Measurements from ENCODE around the gene KIAA1549.

DNA sequence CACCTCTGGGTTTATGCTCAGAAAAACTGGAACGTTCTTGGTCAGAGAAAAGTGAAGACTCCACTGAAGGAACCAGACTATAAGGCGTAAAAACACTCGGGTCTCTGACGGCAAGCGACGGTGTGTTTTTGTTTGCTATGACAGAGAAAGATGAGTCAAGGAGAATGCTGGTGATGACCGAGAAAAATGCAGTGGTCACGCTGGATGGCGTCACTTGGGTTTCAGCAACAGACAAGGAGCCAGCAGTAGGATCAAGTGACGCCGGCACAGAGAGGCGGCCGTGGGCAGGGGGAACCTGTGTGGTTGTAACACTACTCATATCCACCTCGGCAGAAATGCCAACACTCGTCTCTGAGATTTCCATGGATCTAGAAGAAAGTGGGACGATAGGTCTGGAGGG, 63.4 kb downstream of the KIAA1549 start:
- TF ChIP-seq, protein P1, sequence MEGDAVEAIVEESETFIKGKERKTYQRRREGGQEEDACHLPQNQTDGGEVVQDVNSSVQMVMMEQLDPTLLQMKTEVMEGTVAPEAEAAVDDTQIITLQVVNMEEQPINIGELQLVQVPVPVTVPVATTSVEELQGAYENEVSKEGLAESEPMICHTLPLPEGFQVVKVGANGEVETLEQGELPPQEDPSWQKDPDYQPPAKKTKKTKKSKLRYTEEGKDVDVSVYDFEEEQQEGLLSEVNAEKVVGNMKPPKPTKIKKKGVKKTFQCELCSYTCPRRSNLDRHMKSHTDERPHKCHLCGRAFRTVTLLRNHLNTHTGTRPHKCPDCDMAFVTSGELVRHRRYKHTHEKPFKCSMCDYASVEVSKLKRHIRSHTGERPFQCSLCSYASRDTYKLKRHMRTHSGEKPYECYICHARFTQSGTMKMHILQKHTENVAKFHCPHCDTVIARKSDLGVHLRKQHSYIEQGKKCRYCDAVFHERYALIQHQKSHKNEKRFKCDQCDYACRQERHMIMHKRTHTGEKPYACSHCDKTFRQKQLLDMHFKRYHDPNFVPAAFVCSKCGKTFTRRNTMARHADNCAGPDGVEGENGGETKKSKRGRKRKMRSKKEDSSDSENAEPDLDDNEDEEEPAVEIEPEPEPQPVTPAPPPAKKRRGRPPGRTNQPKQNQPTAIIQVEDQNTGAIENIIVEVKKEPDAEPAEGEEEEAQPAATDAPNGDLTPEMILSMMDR (optimal IDR thresholded peaks at IDR 0.05 in 1 of 3, IDR thresholded peaks at IDR 0.05 in 1 of 3, conservative IDR thresholded peaks at IDR 0.05 in 1 of 3; ENCODE audit: extremely low read depth in 1 of 3, insufficient read depth in 2 of 3, low read length in 3 of 3): no peak
- TF ChIP-seq EZH2 (IDR thresholded peaks at IDR 0.05; ENCODE audit: low read length): no peak

Measured in keratinocyte (primary cell).